Activated T-cell treated with anti-CD3 and anti-CD28 coated beads, Interleukin-2, amount 50 U/mL, for 72 hours (primary cell): ENCODE data around the gene COL28A1. TPM values are rescaled to one million over a fixed set of nuclear protein-coding genes. Genes with fewer than 3 reads are reported as not detected.

Experiments
- ATAC-seq, 2 donors: fragments of 150-1000 bp; cut with Tn5 transposase; replicated peaks in 1 of 2; 2 replicates each; pipeline ENCODE4 v1.10.0; 2021; ENCODE audit warnings: moderate library complexity in 2 of 2, mild to moderate bottlenecking in 1 of 2
- DNase-seq, 2 donors: peaks; one replicate each; pipeline ENCODE4 v3.0.0; 2021 to 2022; ENCODE audit warnings: mixed read lengths in 1 of 2
- H3K27ac Mint-ChIP-seq: one replicate; pipeline ENCODE4 v1.8.0; 2022; ENCODE audit warnings: mild to moderate bottlenecking, moderate library complexity, mixed read lengths
- H3K27me3 Mint-ChIP-seq: one replicate; pipeline ENCODE4 v1.8.0; 2022; ENCODE audit warnings: low read depth, mixed read lengths
- H3K36me3 Mint-ChIP-seq, 2 donors: one replicate each; pipeline ENCODE4 v1.8.0; 2022; ENCODE audit warnings: mixed read lengths in 2 of 2, mild to moderate bottlenecking in 1 of 2; ENCODE audit not compliant: insufficient read depth in 2 of 2
- H3K4me1 Mint-ChIP-seq: one replicate; pipeline ENCODE4 v1.8.0; 2022; ENCODE audit warnings: low read depth, mixed read lengths
- H3K4me3 Mint-ChIP-seq, 2 donors: one replicate each; pipeline ENCODE4 v1.8.0; 2022; ENCODE audit warnings: mild to moderate bottlenecking in 2 of 2, mixed read lengths in 2 of 2, moderate library complexity in 2 of 2
- H3K9me3 Mint-ChIP-seq, 2 donors: one replicate each; pipeline ENCODE4 v1.8.0; 2022; ENCODE audit warnings: mixed read lengths in 2 of 2
- total RNA-seq, 2 donors: library from RNA; stranded (reverse); gene quantifications; one replicate each; pipeline ENCODE4 v1.2.3, GENCODE V29; 2022

Gene COL28A1
- total RNA-seq, result under 1 TPM; 0.16 to 0.29 TPM

DNA sequence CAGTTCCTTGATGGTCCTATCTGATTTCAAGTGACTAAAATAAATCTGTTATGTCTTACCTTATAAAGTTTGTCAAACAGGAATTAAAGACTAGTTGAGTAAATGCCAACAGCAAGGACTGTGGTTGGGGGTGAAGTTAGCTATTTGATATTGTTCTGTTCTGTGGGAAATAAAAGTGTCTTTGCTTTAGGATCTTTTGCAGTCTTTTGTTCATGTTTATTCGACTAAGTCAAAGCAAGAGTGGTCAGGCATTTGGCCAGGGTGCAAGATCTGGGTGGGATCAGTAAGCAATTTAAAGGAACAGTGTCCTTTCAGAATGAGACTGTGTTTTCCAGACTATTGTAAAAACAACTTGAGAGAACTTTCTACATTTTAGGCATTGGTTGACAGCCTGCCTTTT lies at the start of gene COL28A1:
Gene COL28A1, minus strand, starts transcription at position 183 of the 400 bp plus-strand sequence. CDS start 2,998 bp downstream, outside the sequence.
- no peak for DNase-seq
- H3K9me3 Mint-ChIP-seq, result peaks cover 0 to 2% of the 10 kb centered on the region in 2 donors
- H3K36me3 Mint-ChIP-seq, result no peaks in the 10 kb centered on the region
- no peak for ATAC-seq
- no peak within 1 kb of the TSS for H3K27ac Mint-ChIP-seq
- peaks cover 5% of the 10 kb centered on the region for H3K27me3 Mint-ChIP-seq
- no peaks in the 10 kb centered on the region for H3K4me1 Mint-ChIP-seq
- H3K4me3 Mint-ChIP-seq, result no peak within 1 kb of the TSS

DNA sequence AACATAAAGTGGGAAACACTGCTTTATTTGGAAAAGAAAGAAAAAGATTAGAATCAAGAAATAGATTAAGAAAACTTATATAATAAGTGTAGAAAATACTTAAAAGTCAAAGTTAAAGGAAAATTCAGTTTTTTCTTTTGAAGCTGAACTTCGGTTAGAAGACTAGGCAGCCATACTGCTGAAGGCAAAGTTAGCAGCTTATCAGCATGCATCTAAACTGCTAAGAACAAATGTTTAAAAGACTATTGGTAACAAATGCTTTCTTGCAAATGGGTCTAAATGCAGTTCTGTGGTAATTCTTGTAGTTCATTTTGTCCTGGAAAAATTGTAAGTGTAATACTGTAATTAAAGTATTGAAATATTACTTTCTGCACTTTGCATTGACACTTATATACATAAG lies 49.0 kb upstream of the COL28A1 start:
- DNase-seq, result no peak
- no peak overlapping the region for H3K4me3 Mint-ChIP-seq
- H3K27me3 Mint-ChIP-seq, result no peaks in the 10 kb centered on the region
- no peak overlapping the region for H3K27ac Mint-ChIP-seq
- H3K9me3 Mint-ChIP-seq, result no peaks in the 10 kb centered on the region
- peaks cover 5% of the 10 kb centered on the region for H3K4me1 Mint-ChIP-seq
- no peak for ATAC-seq
- H3K36me3 Mint-ChIP-seq, result peaks cover 0 to 5% of the 10 kb centered on the region in 2 donors

DNA sequence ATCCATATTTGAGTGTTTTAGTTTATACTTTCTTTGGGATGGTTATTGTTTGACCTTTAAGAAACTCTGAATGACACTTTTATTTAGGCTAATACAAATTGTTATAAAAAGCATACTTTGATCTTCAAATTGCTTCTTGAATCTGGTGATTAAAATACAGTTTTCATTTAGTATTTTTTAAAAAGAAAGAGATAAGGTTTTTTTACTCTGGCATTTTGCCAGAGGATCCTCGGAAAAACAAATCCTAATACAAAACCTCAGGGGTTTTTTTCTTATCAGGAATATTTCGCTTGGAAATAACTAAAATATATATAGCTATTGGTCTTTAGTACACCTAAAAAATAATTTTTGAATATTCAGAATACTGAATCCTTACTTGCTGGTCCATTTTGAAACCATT lies 48.1 kb upstream of the COL28A1 start:
- ATAC-seq, result no peak
- Mint-ChIP-seq H3K27ac (no peak overlapping the region), H3K4me1 (peaks cover 5% of the 10 kb centered on the region), H3K36me3 (peaks cover 0 to 4% of the 10 kb centered on the region in 2 donors), H3K27me3 (no peaks in the 10 kb centered on the region), H3K4me3 (no peak overlapping the region), H3K9me3 (no peaks in the 10 kb centered on the region)
- no peak for DNase-seq

DNA sequence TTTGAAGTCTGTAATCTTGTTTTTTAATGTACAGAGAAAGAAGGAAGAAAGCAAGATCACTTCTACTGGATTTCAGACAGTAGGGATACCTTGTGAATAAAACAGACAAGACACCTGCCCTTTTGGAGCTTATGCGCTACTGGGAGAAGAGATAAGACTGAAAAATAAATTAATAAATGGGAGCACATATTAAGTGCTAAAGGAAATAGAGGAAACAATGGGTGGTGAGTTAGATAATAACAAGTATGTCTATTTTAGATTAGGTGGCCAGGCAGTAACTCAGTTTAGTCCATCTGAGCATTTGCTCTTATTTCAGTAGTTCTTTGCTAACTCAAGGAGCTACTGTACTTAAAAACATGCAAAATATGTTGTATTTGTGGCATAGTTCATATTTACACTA lies 46.9 kb upstream of the COL28A1 start:
- H3K4me3 Mint-ChIP-seq, result no peak overlapping the region
- ATAC-seq, result no peak
- H3K27me3 Mint-ChIP-seq, result no peaks in the 10 kb centered on the region
- peaks cover 5% of the 10 kb centered on the region for H3K4me1 Mint-ChIP-seq
- DNase-seq, result no peak
- peaks cover 0 to 4% of the 10 kb centered on the region in 2 donors for H3K36me3 Mint-ChIP-seq
- H3K9me3 Mint-ChIP-seq, result no peaks in the 10 kb centered on the region
- no peak overlapping the region for H3K27ac Mint-ChIP-seq

DNA sequence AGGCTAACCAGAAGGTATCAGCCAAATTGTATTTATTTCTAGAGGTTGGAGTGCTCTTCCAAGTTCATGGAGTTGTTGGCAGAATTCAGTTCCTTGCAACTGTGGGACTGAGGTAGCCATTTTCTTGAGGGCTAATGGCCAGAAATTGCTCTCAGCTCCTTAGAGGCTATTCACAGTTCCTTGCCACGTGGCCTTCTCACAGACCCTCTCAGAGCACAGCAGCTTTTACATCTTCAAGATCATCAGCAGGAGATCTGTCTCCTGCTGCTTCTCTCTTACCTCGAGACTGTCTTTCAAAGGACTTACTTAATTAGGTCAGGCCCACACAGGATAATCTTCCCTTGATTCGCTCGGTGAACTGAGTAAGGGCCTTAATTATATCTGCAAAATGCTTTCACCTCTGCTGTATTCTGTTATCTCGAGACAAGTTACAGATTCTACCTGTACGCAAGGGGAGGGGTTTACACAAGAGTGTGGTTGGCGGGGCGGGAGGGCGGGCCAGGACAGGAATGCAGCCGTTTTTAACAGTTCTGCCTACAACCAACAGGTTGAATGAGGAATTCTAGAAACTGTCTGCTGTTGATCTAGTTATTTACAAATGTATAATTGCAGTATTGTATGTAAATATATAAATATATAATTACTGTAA lies 46.0 kb upstream of the COL28A1 start:
- no peaks in the 10 kb centered on the region for H3K9me3 Mint-ChIP-seq
- no peak overlapping the region for H3K27ac Mint-ChIP-seq
- ATAC-seq, result no peak
- H3K36me3 Mint-ChIP-seq, result peaks cover 0 to 4% of the 10 kb centered on the region in 2 donors
- peaks cover 5% of the 10 kb centered on the region for H3K4me1 Mint-ChIP-seq
- H3K4me3 Mint-ChIP-seq, result no peak overlapping the region
- no peak for DNase-seq
- no peaks in the 10 kb centered on the region for H3K27me3 Mint-ChIP-seq

DNA sequence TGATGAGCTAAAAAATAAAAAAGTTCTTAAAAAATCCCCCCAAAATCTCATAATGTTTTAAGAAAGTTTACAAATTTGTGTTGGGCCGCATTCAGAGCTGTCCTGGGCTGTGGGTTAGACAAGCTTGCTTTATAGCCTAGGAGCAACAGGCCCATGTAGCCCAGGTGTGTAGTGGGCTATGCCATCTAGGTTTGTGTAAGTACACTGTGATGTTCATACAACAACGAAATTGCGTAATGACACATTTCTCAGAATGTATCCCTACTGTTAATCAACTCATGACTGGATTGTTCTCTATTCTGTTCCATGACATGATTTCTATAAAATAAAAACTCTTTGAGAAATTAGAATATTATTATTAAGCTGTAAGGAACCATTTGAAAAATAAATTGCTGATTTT lies 44.0 kb upstream of the COL28A1 start:
- H3K9me3 Mint-ChIP-seq, result no peaks in the 10 kb centered on the region
- peaks cover 0 to 8% of the 10 kb centered on the region in 2 donors for H3K36me3 Mint-ChIP-seq
- DNase-seq, result no peak
- H3K4me3 Mint-ChIP-seq, result no peak overlapping the region
- H3K4me1 Mint-ChIP-seq, result no peaks in the 10 kb centered on the region
- ATAC-seq, result no peak
- H3K27ac Mint-ChIP-seq, result no peak overlapping the region
- H3K27me3 Mint-ChIP-seq, result no peaks in the 10 kb centered on the region

DNA sequence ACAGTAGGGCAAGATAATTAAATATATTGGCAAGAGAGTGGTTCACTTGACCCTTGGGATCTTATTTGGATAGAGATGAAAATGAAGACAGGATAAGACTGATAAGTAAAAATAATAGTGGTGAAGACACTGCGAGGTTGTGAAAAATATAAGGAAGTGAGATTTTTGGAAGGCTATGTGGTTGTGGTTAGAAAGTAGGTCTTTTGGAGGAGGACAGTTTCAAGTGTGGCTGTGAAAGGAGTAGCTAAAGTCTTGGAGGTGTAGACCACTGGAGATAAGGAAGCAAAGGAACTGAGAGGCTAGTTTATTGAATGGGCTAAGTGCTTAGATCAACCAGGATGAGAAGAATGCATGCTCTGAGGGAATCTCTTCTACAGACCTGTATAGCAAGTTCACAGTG lies 42.2 kb upstream of the COL28A1 start:
- Mint-ChIP-seq H3K27me3 (no peaks in the 10 kb centered on the region), H3K36me3 (peaks cover 1 to 12% of the 10 kb centered on the region in 2 donors), H3K27ac (no peak overlapping the region), H3K4me3 (no peak overlapping the region), H3K4me1 (peaks cover 3% of the 10 kb centered on the region), H3K9me3 (no peaks in the 10 kb centered on the region)
- DNase-seq (no peak), ATAC-seq (no peak)

DNA sequence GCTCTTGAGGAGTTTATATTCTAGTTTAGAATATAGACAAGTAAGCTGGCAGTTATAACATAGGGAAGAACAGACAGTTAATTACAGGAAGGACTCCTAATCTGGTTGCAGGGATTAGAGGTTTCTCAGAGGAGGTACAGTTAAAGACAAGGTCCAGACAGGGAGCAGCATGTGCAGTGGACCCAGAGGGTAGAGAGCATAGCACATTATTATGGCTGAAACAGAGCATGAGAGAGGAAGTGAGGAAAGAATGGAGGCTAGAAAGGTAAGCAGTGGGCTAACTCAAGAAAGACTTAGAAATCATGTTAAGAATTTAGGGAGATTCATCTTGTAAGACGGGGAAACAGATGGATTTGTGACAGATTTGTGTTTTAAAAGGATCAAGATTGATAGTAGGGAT lies 40.7 kb upstream of the COL28A1 start:
- Mint-ChIP-seq H3K36me3 (peaks cover 2 to 10% of the 10 kb centered on the region in 2 donors), H3K27ac (no peak overlapping the region), H3K27me3 (no peaks in the 10 kb centered on the region), H3K9me3 (no peaks in the 10 kb centered on the region), H3K4me1 (peaks cover 10% of the 10 kb centered on the region), H3K4me3 (no peak overlapping the region)
- DNase-seq (no peak), ATAC-seq (no peak)

DNA sequence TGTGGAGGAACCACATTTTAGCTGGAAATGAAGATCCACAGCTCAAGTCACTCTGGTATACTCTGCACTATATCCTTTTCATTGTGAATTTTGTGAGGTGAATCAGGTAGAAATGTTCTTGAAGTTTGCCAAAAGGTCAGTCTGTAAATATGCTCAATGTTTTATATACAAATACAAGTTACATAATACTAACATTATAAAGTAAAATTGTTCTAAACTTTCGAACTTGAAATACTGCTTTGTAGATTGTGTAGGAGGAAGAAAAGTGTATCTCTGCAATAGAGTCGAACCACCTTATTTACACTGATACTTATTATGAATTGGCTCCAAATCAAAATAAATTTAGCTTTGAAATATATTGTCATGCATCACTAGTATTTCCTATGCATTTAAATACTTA lies 38.0 kb upstream of the COL28A1 start:
- DNase-seq (no peak), ATAC-seq (no peak)
- H3K4me3 Mint-ChIP-seq, result no peak overlapping the region
- no peak overlapping the region for H3K27ac Mint-ChIP-seq
- no peaks in the 10 kb centered on the region for H3K9me3 Mint-ChIP-seq
- H3K36me3 Mint-ChIP-seq, result peaks cover 2 to 15% of the 10 kb centered on the region in 2 donors
- H3K27me3 Mint-ChIP-seq, result no peaks in the 10 kb centered on the region
- peaks cover 32% of the 10 kb centered on the region for H3K4me1 Mint-ChIP-seq

DNA sequence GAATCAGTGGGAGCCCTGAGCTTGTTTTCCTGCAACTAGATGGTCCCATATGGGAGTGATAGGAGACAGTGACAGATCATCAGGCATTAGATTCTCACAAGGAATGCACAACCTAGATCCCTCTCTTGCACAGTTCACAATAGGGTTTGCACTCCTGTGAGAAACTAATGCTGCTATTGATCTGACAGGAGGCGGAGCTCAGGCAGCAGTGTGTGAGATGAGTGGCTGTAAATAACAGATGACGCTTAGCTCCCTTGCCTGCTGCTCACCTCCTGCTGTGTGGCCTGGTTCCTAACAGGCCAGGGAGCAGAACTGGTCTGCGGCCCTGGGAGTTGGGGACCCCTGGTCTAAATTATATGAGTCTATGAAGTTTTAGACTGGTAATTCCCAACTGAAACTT lies 34.9 kb upstream of the COL28A1 start:
- Mint-ChIP-seq H3K4me1 (peaks cover 41% of the 10 kb centered on the region), H3K27ac (no peak overlapping the region), H3K36me3 (peaks cover 3 to 13% of the 10 kb centered on the region in 2 donors), H3K27me3 (no peaks in the 10 kb centered on the region), H3K9me3 (no peaks in the 10 kb centered on the region), H3K4me3 (peak overlapping the region in 1 of 2 donors; percentile 98)
- no peak for ATAC-seq
- no peak for DNase-seq

DNA sequence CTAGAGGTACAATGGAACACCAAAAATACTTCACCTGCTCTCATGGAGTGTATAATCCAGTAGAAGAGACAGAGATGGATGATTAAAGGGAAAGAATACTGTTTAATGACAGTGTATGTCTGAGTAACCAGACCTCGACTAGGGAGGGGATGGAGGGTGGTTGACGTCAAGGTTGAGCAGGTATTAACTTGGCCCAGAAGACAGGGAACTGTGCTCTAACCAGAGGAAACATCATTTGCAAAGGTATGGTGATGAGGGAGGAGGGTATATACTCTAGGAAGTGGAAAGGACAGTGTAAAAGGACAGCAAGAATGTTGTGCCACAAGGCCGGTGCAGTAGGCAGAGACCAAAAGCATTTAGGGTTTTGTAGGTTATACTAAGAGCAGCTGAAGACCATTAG lies 33.9 kb upstream of the COL28A1 start:
- H3K36me3 Mint-ChIP-seq, result peaks cover 3 to 12% of the 10 kb centered on the region in 2 donors
- no peaks in the 10 kb centered on the region for H3K9me3 Mint-ChIP-seq
- peak overlapping the region; percentile 76 to 98 for H3K4me3 Mint-ChIP-seq
- no peak for ATAC-seq
- H3K27me3 Mint-ChIP-seq, result no peaks in the 10 kb centered on the region
- peak overlapping the region; percentile 96 for H3K27ac Mint-ChIP-seq
- peaks cover 41% of the 10 kb centered on the region for H3K4me1 Mint-ChIP-seq
- no peak for DNase-seq

DNA sequence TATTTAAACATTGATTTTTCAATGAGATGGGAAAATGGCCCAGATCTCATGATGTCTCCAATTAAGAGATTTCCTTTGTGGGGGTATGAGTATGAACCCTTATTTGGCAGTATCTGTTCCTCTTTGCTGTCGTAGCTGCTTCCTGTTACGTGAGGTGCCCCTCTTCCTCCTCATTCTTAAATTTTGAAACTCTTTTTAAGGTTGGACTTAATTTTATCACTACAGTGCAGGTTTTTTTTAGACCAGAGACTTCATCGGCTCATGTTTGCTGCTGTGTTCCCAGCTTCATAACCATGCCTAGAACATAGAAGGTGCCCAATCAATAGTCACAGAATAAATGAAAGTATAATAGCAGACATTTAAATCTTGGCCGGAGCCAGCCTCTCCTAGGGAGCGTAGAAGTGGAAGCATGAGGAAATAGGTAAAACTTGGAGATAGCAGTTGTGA lies 33.4 kb upstream of the COL28A1 start:
- Mint-ChIP-seq H3K27me3 (no peaks in the 10 kb centered on the region), H3K4me1 (peaks cover 41% of the 10 kb centered on the region)

DNA sequence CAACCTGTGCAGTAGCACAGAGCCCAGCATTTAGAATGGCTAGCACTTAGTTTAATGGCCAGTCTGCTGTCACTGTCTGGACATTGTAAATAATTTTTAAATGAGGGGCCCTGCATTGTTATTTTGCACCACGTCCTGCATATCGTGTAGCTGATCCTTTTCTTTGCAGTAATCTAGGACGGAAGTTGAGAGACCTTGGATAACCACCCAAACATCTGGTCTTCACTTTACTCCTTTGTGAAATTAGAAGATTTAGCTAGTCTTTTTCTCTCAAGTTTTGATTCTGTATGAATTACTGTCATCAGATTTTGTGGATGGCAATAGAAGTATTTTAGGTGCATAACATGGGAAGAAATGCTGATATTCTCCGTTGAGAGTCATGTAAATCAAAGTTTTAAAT lies 32.9 kb upstream of the COL28A1 start:
- Mint-ChIP-seq H3K36me3 (peaks cover 3 to 10% of the 10 kb centered on the region in 2 donors), H3K27me3 (no peaks in the 10 kb centered on the region), H3K27ac (peak overlapping the region; percentile 96), H3K4me3 (peak overlapping the region; percentile 76 to 98), H3K9me3 (no peaks in the 10 kb centered on the region), H3K4me1 (peaks cover 41% of the 10 kb centered on the region)
- ATAC-seq (no peak), DNase-seq (no peak)

More for the DNA sequence above, 33.4 kb upstream of the COL28A1 start:
- Mint-ChIP-seq H3K9me3 (no peaks in the 10 kb centered on the region), H3K36me3 (peaks cover 3 to 10% of the 10 kb centered on the region in 2 donors), H3K27ac (peak overlapping the region; percentile 96), H3K4me3 (peak overlapping the region; percentile 76 to 98)
- no peak for DNase-seq
- ATAC-seq, result no peak
